Keratinocyte (primary cell): ENCODE data around the gene CYP26C1.

Source experiments
- CTCF ChIP-seq, 3 experiments: IDR thresholded peaks in 1 of 3; conservative IDR thresholded peaks in 1 of 3; optimal IDR thresholded peaks in 1 of 3; 2 replicates in 2 of 3; 3 replicates in 1 of 3; pipeline versions ENCODE3 to v1.5.1; 2011; ENCODE audit warnings: low read length in 3 of 3, mild to moderate bottlenecking in 3 of 3, moderate library complexity in 2 of 3, control low read depth in 1 of 3, inconsistent platforms in 1 of 3; ENCODE audit not compliant: insufficient read depth in 2 of 3; ENCODE audit errors: extremely low read depth in 1 of 3
- EZH2 ChIP-seq: IDR thresholded peaks from one replicate; pipeline ENCODE4 v1.6.1; 2012; ENCODE audit warnings: inconsistent platforms, mild to moderate bottlenecking, low read length, moderate library complexity

GRCh38 chr10:93064874-93065660 lies 4.5 kb downstream of the CYP26C1 start:
- TF ChIP-seq CTCF (optimal IDR thresholded peaks at IDR 0.05 in 1 of 3, IDR thresholded peaks at IDR 0.05 in 1 of 3, conservative IDR thresholded peaks at IDR 0.05 in 1 of 3; ENCODE audit: extremely low read depth in 1 of 3, insufficient read depth in 2 of 3, low read length in 3 of 3) = no peak
- TF ChIP-seq EZH2 = no peak
